K562 (cell line): ENCODE data around the gene DNAJB12. TPM values are rescaled to one million over a fixed set of nuclear protein-coding genes. Genes with fewer than 3 reads are reported as not detected.

ENCODE experiments used
- CBX2 ChIP-seq: fragments of 200-600 bp; sonication (generic); IDR thresholded peaks from one replicate; pipeline ENCODE4 v1.6.1; 2012; ENCODE audit warnings: mild to moderate bottlenecking, low read length, inconsistent platforms; ENCODE audit not compliant: insufficient read depth, poor library complexity, severe bottlenecking
- JUN ChIP-seq, 2 experiments: sonication (generic) in 1 of 2; formaldehyde crosslinking in 1 of 2; IDR thresholded peaks; 2 replicates each; pipeline versions ENCODE4 v1.6.1 to v1.8.0; 2012 to 2022; ENCODE audit warnings: borderline replicate concordance in 2 of 2, mild to moderate bottlenecking in 2 of 2, improper control_type of control experiment in 1 of 2, low read depth in 1 of 2, low read length in 1 of 2, missing genetic modification reagents in 1 of 2
- LARP7 ChIP-seq: fragments of 450-650 bp; IDR thresholded peaks from 2 replicates; pipeline ENCODE4 v1.6.1; 2016
- NFIX ChIP-seq: fragments of 250-450 bp; sonication (Bioruptor Pico); IDR thresholded peaks from 2 replicates; pipeline ENCODE4 v1.4.0; 2020; ENCODE audit warnings: low read depth, mild to moderate bottlenecking, moderate library complexity
- PATZ1 ChIP-seq: fragments of 250-450 bp; sonication (Bioruptor Pico); IDR thresholded peaks from 2 replicates; pipeline ENCODE4 v1.5.0; 2020; ENCODE audit warnings: mild to moderate bottlenecking, borderline replicate concordance
- RBM22 ChIP-seq: fragments of 200-400 bp; formaldehyde crosslinking; IDR thresholded peaks from 2 replicates; pipeline ENCODE4 v1.6.1; 2018; ENCODE audit warnings: low read length, low read depth; ENCODE audit not compliant: poor library complexity, severe bottlenecking
- SMARCB1 ChIP-seq: IDR thresholded peaks from 2 replicates; pipeline ENCODE4 v1.6.1; 2011; ENCODE audit warnings: improper control_type of control experiment, low read depth; ENCODE audit not compliant: insufficient read length
- ZNF175 ChIP-seq: fragments of 200-800 bp; sonication (Bioruptor generic); IDR thresholded peaks from 2 replicates; pipeline ENCODE4 v1.6.1; 2016; ENCODE audit warnings: low read depth, mild to moderate bottlenecking, missing genetic modification characterization, missing compliant biosample characterization
- ZNF583 ChIP-seq: fragments of 250-450 bp; sonication (Bioruptor Pico); IDR thresholded peaks from 2 replicates; pipeline ENCODE4 v1.4.0; 2020
- ZNF644 ChIP-seq: fragments of 200-800 bp; sonication (Bioruptor generic); IDR thresholded peaks from 2 replicates; pipeline ENCODE4 v1.6.1; 2016; ENCODE audit warnings: low read depth, missing genetic modification characterization, missing compliant biosample characterization
- ZNF766 ChIP-seq: fragments of 200-800 bp; sonication (Bioruptor generic); conservative IDR thresholded peaks from 2 replicates; pipeline ENCODE4 v1.6.1; 2016; ENCODE audit warnings: missing genetic modification characterization, missing compliant biosample characterization
- ZSCAN32 ChIP-seq: fragments of 450-650 bp; formaldehyde crosslinking; IDR thresholded peaks from 2 replicates; pipeline ENCODE4 v1.4.0; 2020; ENCODE audit warnings: mild to moderate bottlenecking, moderate library complexity
- polyA plus RNA-seq, 8 experiments: library from polyadenylated mRNA; depleted of rRNA in 4 of 8; stranded (reverse) in 5 of 8; unstranded in 3 of 8; fragments of >200 nt; fragmentation: Nextera tagmentation in 2 of 8; fragmentation: Illumina TruSeq in 1 of 8; extraction: Ambion mirVana in 2 of 8; extraction: Trizol in 1 of 8; gene quantifications; 2 replicates each; pipeline versions ENCODE4 v1.2.1 to v1.2.3, GENCODE V29; 2011 to 2014; ENCODE audit warnings: inconsistent platforms in 1 of 8, missing spikeins in 1 of 8
- total RNA-seq, 7 experiments: library from RNA; depleted of rRNA in 6 of 7; stranded (reverse); fragments of >200 nt in 6 of 7; fragmentation: Illumina TruSeq in 2 of 7; extraction: Trizol in 2 of 7; gene quantifications; 2 replicates each; pipeline versions ENCODE4 v1.2.1 to v1.2.3, GENCODE V29; 2011 to 2021; ENCODE audit warnings: low replicate concordance in 1 of 7
- TF ChIP-seq, protein P1 (sequence below): fragments of 250-450 bp; sonication (Bioruptor Pico); IDR thresholded peaks from 2 replicates; pipeline ENCODE4 v1.5.0; 2021
- TF ChIP-seq, protein P2 (sequence below), 3 experiments: IDR thresholded peaks in 2 of 3; conservative IDR thresholded peaks in 1 of 3; 2 replicates each; pipeline ENCODE4 v1.5.1; 2011 to 2012; ENCODE audit warnings: low read length in 3 of 3, mild to moderate bottlenecking in 3 of 3, control low read depth in 2 of 3, improper control_type of control experiment in 1 of 3, inconsistent platforms in 1 of 3, low read depth in 1 of 3, mixed read lengths in 1 of 3, moderate library complexity in 1 of 3; ENCODE audit not compliant: insufficient read depth in 2 of 3
- TF ChIP-seq, protein P3 (sequence below), 3 experiments: fragments of 200-800 bp in 1 of 3; fragments of 250-450 bp in 1 of 3; fragments of 450-650 bp in 1 of 3; sonication (Bioruptor Pico) in 1 of 3; sonication (Bioruptor generic) in 1 of 3; formaldehyde crosslinking in 1 of 3; IDR thresholded peaks; 2 replicates each; pipeline versions ENCODE4 v1.6.1 to v1.8.0; 2016 to 2022; ENCODE audit warnings: mild to moderate bottlenecking in 2 of 3, missing genetic modification characterization in 2 of 3, missing compliant biosample characterization in 1 of 3, moderate library complexity in 1 of 3

DNAJB12 gene
- total and polyA plus RNA-seq, 9 of the 15 experiments (the other 6 are each of a cell fraction or from before 2014, with no cell fraction given): 3.5 to 31.5 (median 20.3) TPM

GRCh38 chr10:72386916-72387586 lies 32.3 kb upstream of the DNAJB12 start (continued):
- TF ChIP-seq, protein P1, sequence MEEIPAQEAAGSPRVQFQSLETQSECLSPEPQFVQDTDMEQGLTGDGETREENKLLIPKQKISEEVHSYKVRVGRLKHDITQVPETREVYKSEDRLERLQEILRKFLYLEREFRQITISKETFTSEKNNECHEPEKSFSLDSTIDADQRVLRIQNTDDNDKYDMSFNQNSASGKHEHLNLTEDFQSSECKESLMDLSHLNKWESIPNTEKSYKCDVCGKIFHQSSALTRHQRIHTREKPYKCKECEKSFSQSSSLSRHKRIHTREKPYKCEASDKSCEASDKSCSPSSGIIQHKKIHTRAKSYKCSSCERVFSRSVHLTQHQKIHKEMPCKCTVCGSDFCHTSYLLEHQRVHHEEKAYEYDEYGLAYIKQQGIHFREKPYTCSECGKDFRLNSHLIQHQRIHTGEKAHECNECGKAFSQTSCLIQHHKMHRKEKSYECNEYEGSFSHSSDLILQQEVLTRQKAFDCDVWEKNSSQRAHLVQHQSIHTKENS (CRISPR knock-in tag): no peak
- TF ChIP-seq ZNF644 (tag): no peak
- 0 out of 2 replicates have a peak, but pooled peaks have one; percentile 38 for TF ChIP-seq ZNF766
- TF ChIP-seq, protein P2, sequence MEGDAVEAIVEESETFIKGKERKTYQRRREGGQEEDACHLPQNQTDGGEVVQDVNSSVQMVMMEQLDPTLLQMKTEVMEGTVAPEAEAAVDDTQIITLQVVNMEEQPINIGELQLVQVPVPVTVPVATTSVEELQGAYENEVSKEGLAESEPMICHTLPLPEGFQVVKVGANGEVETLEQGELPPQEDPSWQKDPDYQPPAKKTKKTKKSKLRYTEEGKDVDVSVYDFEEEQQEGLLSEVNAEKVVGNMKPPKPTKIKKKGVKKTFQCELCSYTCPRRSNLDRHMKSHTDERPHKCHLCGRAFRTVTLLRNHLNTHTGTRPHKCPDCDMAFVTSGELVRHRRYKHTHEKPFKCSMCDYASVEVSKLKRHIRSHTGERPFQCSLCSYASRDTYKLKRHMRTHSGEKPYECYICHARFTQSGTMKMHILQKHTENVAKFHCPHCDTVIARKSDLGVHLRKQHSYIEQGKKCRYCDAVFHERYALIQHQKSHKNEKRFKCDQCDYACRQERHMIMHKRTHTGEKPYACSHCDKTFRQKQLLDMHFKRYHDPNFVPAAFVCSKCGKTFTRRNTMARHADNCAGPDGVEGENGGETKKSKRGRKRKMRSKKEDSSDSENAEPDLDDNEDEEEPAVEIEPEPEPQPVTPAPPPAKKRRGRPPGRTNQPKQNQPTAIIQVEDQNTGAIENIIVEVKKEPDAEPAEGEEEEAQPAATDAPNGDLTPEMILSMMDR (IDR thresholded peaks at IDR 0.05 in 2 of 3, conservative IDR thresholded peaks at IDR 0.05 in 1 of 3; ENCODE audit: insufficient read depth in 2 of 3, low read depth in 1 of 3, low read length in 3 of 3): no peak
- no peak for TF ChIP-seq ZNF583 (CRISPR knock-in tag)
- no peak for TF ChIP-seq LARP7
- no peak for TF ChIP-seq PATZ1 (CRISPR knock-in tag)
- no peak; the same call in 1 of the 2 replicates for TF ChIP-seq ZSCAN32 (CRISPR knock-in tag)
- TF ChIP-seq JUN (IDR thresholded peaks at IDR 0.05; ENCODE audit: borderline replicate concordance, low read depth, low read length): no peak
- no peak for TF ChIP-seq JUN (CRISPR knock-in tag; IDR thresholded peaks at IDR 0.05; ENCODE audit: borderline replicate concordance)
- TF ChIP-seq RBM22: no peak
- TF ChIP-seq ZNF175 (CRISPR knock-in tag): peak; percentile 80; the same call in 1 of the 2 replicates
- TF ChIP-seq, protein P3, sequence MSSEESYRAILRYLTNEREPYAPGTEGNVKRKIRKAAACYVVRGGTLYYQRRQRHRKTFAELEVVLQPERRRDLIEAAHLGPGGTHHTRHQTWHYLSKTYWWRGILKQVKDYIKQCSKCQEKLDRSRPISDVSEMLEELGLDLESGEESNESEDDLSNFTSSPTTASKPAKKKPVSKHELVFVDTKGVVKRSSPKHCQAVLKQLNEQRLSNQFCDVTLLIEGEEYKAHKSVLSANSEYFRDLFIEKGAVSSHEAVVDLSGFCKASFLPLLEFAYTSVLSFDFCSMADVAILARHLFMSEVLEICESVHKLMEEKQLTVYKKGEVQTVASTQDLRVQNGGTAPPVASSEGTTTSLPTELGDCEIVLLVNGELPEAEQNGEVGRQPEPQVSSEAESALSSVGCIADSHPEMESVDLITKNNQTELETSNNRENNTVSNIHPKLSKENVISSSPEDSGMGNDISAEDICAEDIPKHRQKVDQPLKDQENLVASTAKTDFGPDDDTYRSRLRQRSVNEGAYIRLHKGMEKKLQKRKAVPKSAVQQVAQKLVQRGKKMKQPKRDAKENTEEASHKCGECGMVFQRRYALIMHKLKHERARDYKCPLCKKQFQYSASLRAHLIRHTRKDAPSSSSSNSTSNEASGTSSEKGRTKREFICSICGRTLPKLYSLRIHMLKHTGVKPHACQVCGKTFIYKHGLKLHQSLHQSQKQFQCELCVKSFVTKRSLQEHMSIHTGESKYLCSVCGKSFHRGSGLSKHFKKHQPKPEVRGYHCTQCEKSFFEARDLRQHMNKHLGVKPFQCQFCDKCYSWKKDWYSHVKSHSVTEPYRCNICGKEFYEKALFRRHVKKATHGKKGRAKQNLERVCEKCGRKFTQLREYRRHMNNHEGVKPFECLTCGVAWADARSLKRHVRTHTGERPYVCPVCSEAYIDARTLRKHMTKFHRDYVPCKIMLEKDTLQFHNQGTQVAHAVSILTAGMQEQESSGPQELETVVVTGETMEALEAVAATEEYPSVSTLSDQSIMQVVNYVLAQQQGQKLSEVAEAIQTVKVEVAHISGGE (CRISPR knock-in tag; IDR thresholded peaks at IDR 0.05): no peak
- no peak for TF ChIP-seq NFIX (CRISPR knock-in tag)
- no peak for TF ChIP-seq SMARCB1
- TF ChIP-seq CBX2: no peak
